CD14-positive monocyte (primary cell): ENCODE results near the gene SNRPD2. TPM values are rescaled to one million over a fixed set of nuclear protein-coding genes. Genes with fewer than 3 reads are reported as not detected.

Source experiments
- DNase-seq, 3 donors: peaks; one replicate each; pipeline ENCODE4 v3.0.0-alpha.2; 2011 to 2022
- H2AFZ ChIP-seq: 2 replicates; pipeline ENCODE4 v1.6.0; 2012; ENCODE audit warnings: mild to moderate bottlenecking, low read depth, low read length, inconsistent platforms; ENCODE audit not compliant: insufficient read depth, poor library complexity, severe bottlenecking
- H3K27ac ChIP-seq, 2 donors: 1 replicate in 1 of 2; 2 replicates in 1 of 2; pipeline ENCODE4 v1.5.1; 2012 to 2013; ENCODE audit warnings: low read length in 2 of 2, control low read depth in 1 of 2, inconsistent platforms in 1 of 2, low read depth in 1 of 2, mild to moderate bottlenecking in 1 of 2
- H3K27me3 ChIP-seq, 2 donors: one replicate each; pipeline versions ENCODE4 v1.6.0 to v1.6.1; 2011 to 2013; ENCODE audit warnings: low read length in 2 of 2; ENCODE audit not compliant: control insufficient read depth in 2 of 2, insufficient read depth in 2 of 2
- H3K36me3 ChIP-seq, 2 donors: replicated peaks in 1 of 2; 1 replicate in 1 of 2; 2 replicates in 1 of 2; pipeline versions ENCODE4 v1.5.1 to v1.6.1; 2012 to 2013; ENCODE audit warnings: low read length in 2 of 2, control low read depth in 1 of 2, inconsistent platforms in 1 of 2, mild to moderate bottlenecking in 1 of 2; ENCODE audit not compliant: insufficient read depth in 2 of 2, control insufficient read depth in 1 of 2
- H3K4me1 ChIP-seq, 2 donors: 1 replicate in 1 of 2; 2 replicates in 1 of 2; pipeline versions ENCODE4 v1.5.1 to v1.6.1; 2012 to 2013; ENCODE audit warnings: low read length in 2 of 2, control low read depth in 1 of 2, inconsistent platforms in 1 of 2, mild to moderate bottlenecking in 1 of 2, moderate library complexity in 1 of 2; ENCODE audit not compliant: insufficient read depth in 2 of 2, control insufficient read depth in 1 of 2
- H3K4me2 ChIP-seq: replicated peaks from 2 replicates; pipeline ENCODE3; 2012; ENCODE audit warnings: low read length, moderate library complexity, mild to moderate bottlenecking; ENCODE audit not compliant: poor library complexity, severe bottlenecking; ENCODE audit errors: extremely low read depth
- H3K4me3 ChIP-seq, 3 experiments: fragments of 200-600 bp in 1 of 3; sonication (generic) in 1 of 3; replicated peaks in 1 of 3; 1 replicate in 2 of 3; 2 replicates in 1 of 3; pipeline ENCODE4 v1.5.1; 2011 to 2013; ENCODE audit warnings: low read length in 3 of 3, mild to moderate bottlenecking in 3 of 3, control low read depth in 2 of 3, low read depth in 2 of 3, inconsistent platforms in 1 of 3, moderate library complexity in 1 of 3
- H3K79me2 ChIP-seq: 2 replicates; pipeline ENCODE4 v1.6.0; 2012; ENCODE audit warnings: mild to moderate bottlenecking, control low read depth, inconsistent platforms, low read length, moderate library complexity; ENCODE audit not compliant: insufficient read depth
- H3K9ac ChIP-seq: 2 replicates; pipeline ENCODE4 v1.6.0; 2017; ENCODE audit warnings: low read length, mild to moderate bottlenecking; ENCODE audit not compliant: insufficient read depth, poor library complexity, severe bottlenecking
- H3K9me3 ChIP-seq, 2 donors: replicated peaks in 1 of 2; 1 replicate in 1 of 2; 2 replicates in 1 of 2; pipeline versions ENCODE4 v1.5.1 to v1.6.1; 2012 to 2013; ENCODE audit warnings: low read length in 2 of 2, control low read depth in 1 of 2; ENCODE audit not compliant: control insufficient read depth in 1 of 2, insufficient read depth in 1 of 2
- H4K20me1 ChIP-seq: 2 replicates; pipeline ENCODE4 v1.6.0; 2012; ENCODE audit warnings: mild to moderate bottlenecking, low read length, control low read depth, moderate library complexity; ENCODE audit not compliant: insufficient read depth
- H3K27ac Mint-ChIP-seq, 7 donors: one replicate each; pipeline ENCODE4 v1.8.0; 2020; ENCODE audit warnings: mild to moderate bottlenecking in 7 of 7, mixed read lengths in 7 of 7, moderate library complexity in 6 of 7, inconsistent platforms in 2 of 7
- H3K27me3 Mint-ChIP-seq, 3 donors: one replicate each; pipeline ENCODE4 v1.8.0; 2021 to 2022; ENCODE audit warnings: low read depth in 3 of 3, mild to moderate bottlenecking in 3 of 3, mixed read lengths in 3 of 3, moderate library complexity in 3 of 3, inconsistent platforms in 1 of 3
- H3K36me3 Mint-ChIP-seq, 2 donors: one replicate each; pipeline ENCODE4 v1.8.0; 2020; ENCODE audit warnings: mixed read lengths in 2 of 2, inconsistent platforms in 1 of 2, mild to moderate bottlenecking in 1 of 2
- H3K4me1 Mint-ChIP-seq: one replicate; pipeline ENCODE4 v1.8.0; 2020; ENCODE audit warnings: mild to moderate bottlenecking, mixed read lengths
- H3K4me3 Mint-ChIP-seq, 2 donors: one replicate each; pipeline ENCODE4 v1.8.0; 2020; ENCODE audit warnings: mild to moderate bottlenecking in 2 of 2, mixed read lengths in 2 of 2, moderate library complexity in 1 of 2
- H3K9me3 Mint-ChIP-seq, 7 donors: one replicate each; pipeline ENCODE4 v1.8.0; 2020 to 2022; ENCODE audit warnings: mixed read lengths in 7 of 7, mild to moderate bottlenecking in 6 of 7, moderate library complexity in 6 of 7, inconsistent platforms in 2 of 7
- WGBS: methylation state at CpG from one replicate; pipeline ENCODE4 v1.1.5; 2013; ENCODE audit warnings: missing lambda C conversion rate; ENCODE audit not compliant: insufficient coverage; 5-methylcytosine and 5-hydroxymethylcytosine counted together
- intact Hi-C, 2 donors: fragments of 100-400 bp; cut with micrococcal nuclease; formaldehyde crosslinking; loops; one replicate each; pipeline versions ENCODE4 v1.15.0 to v1.15.1; 2023
- polyA plus RNA-seq, 3 donors: library from polyadenylated mRNA; depleted of rRNA in 1 of 3; unstranded in 2 of 3; stranded (reverse) in 1 of 3; fragments of 300-500 nt in 2 of 3; fragments of >200 nt in 1 of 3; fragmentation: Illumina TruSeq in 2 of 3; gene quantifications; 1 replicate in 2 of 3; 2 replicates in 1 of 3; pipeline ENCODE4 v1.2.3, GENCODE V29; 2012 to 2021
- TF ChIP-seq, protein P1 (sequence below): fragments of 200-600 bp; IDR thresholded peaks from one replicate; pipeline ENCODE4 v1.8.0; 2022; ENCODE audit warnings: antibody characterized with exemption, mild to moderate bottlenecking

The SNRPD2 gene
- polyA plus RNA-seq, 3 donors: 251 to 516 (median 491) TPM

GRCh38 chr19:45655073-45655472 lies 36.7 kb downstream of the SNRPD2 start:
- Histone ChIP-seq H3K79me2 (no peaks in the 10 kb centered on the region), H3K4me1 (no peaks in the 10 kb centered on the region), H3K9me3 (no peaks in the 10 kb centered on the region), H3K27me3 (no peaks in the 10 kb centered on the region), H3K4me3 (no peak overlapping the region), H4K20me1 (no peaks in the 10 kb centered on the region), H3K4me2 (no peak overlapping the region), H3K9ac (no peak overlapping the region), H3K36me3 (no peaks in the 10 kb centered on the region), H2AFZ (no peak overlapping the region), H3K27ac (no peak overlapping the region)
- Mint-ChIP-seq H3K36me3 (no peaks in the 10 kb centered on the region), H3K27me3 (peaks cover 4 to 22% (median 17%) of the 10 kb centered on the region in 3 donors), H3K9me3 (peaks cover 0 to 1% (median 0%) of the 10 kb centered on the region in 7 donors), H3K4me1 (no peaks in the 10 kb centered on the region), H3K4me3 (no peak overlapping the region), H3K27ac (no peak overlapping the region)
- intact Hi-C loops: no loop called here
- DNase-seq: no peak
- 100% methylated on average over 1 of the region's 3 CpGs for WGBS
- TF ChIP-seq, protein P1, sequence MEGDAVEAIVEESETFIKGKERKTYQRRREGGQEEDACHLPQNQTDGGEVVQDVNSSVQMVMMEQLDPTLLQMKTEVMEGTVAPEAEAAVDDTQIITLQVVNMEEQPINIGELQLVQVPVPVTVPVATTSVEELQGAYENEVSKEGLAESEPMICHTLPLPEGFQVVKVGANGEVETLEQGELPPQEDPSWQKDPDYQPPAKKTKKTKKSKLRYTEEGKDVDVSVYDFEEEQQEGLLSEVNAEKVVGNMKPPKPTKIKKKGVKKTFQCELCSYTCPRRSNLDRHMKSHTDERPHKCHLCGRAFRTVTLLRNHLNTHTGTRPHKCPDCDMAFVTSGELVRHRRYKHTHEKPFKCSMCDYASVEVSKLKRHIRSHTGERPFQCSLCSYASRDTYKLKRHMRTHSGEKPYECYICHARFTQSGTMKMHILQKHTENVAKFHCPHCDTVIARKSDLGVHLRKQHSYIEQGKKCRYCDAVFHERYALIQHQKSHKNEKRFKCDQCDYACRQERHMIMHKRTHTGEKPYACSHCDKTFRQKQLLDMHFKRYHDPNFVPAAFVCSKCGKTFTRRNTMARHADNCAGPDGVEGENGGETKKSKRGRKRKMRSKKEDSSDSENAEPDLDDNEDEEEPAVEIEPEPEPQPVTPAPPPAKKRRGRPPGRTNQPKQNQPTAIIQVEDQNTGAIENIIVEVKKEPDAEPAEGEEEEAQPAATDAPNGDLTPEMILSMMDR: no peak

DNA sequence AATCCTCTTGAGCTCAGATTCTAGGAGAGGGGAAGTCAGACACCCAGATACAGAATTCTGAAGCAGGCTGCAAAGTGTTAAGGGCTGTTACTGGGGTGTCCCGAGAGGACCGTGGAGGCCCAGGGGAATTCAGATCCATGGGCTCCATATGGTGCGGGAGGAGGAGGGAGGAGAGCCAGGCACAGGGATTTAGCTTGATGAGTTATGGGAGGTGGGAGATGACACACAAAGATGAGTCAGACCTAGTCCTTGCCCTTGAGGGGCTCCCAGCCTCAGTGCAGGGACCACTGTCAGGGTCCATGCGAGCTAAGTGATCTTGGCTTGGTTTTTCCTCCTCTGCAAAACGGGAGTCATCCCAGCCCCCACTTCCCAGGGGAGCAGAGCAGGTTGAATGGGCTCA lies 38.1 kb downstream of the SNRPD2 start:
- H3K4me1 ChIP-seq: no peaks in the 10 kb centered on the region
- Mint-ChIP-seq H3K27me3 (peaks cover 1 to 18% (median 15%) of the 10 kb centered on the region in 3 donors), H3K9me3 (peaks cover 0 to 1% (median 0%) of the 10 kb centered on the region in 7 donors), H3K36me3 (no peaks in the 10 kb centered on the region), H3K4me1 (no peaks in the 10 kb centered on the region), H3K4me3 (peak overlapping the region in 1 of 2 donors; percentile 10), H3K27ac (no peak overlapping the region)
- no peaks in the 10 kb centered on the region for H3K9me3 ChIP-seq
- no peaks in the 10 kb centered on the region for H3K79me2 ChIP-seq
- no peak overlapping the region for H3K9ac ChIP-seq
- TF ChIP-seq, protein P1: no peak
- H2AFZ ChIP-seq: no peak overlapping the region
- no peak overlapping the region for H3K4me3 ChIP-seq
- no peak for DNase-seq
- no peaks in the 10 kb centered on the region for H3K27me3 ChIP-seq
- intact Hi-C loops: no loop called here
- 83% methylated on average over 4 of the region's 5 CpGs for WGBS
- no peaks in the 10 kb centered on the region for H4K20me1 ChIP-seq
- no peak overlapping the region for H3K4me2 ChIP-seq
- H3K27ac ChIP-seq: no peak overlapping the region
- H3K36me3 ChIP-seq: no peaks in the 10 kb centered on the region
